Type B pancreatic cell (in vitro differentiated cells): ENCODE data around the gene FAM151A. TPM values are rescaled to one million over a fixed set of nuclear protein-coding genes. Genes with fewer than 3 reads are reported as not detected.

Experiments used
- DNase-seq: peaks from one replicate; pipeline ENCODE4 v3.0.0; 2021; ENCODE audit warnings: mixed read lengths; ENCODE audit not compliant: unreplicated experiment; ENCODE audit errors: extremely low spot score
- H3K27ac Mint-ChIP-seq: 2 replicates; pipeline ENCODE4 v1.8.0; 2021; ENCODE audit warnings: mild to moderate bottlenecking, mixed read lengths
- H3K27me3 Mint-ChIP-seq: 2 replicates; pipeline ENCODE4 v1.8.0; 2021; ENCODE audit warnings: mixed read lengths
- H3K36me3 Mint-ChIP-seq: 2 replicates; pipeline ENCODE4 v1.8.0; 2021; ENCODE audit warnings: mixed read lengths
- H3K4me1 Mint-ChIP-seq: one replicate; pipeline ENCODE4 v1.8.0; 2021; ENCODE audit warnings: mixed read lengths; ENCODE audit not compliant: unreplicated experiment
- H3K4me3 Mint-ChIP-seq: 2 replicates; pipeline ENCODE4 v1.8.0; 2021; ENCODE audit warnings: mild to moderate bottlenecking, mixed read lengths
- H3K9me3 Mint-ChIP-seq: 2 replicates; pipeline ENCODE4 v1.8.0; 2021; ENCODE audit warnings: mixed read lengths
- CTCF ChIP-seq: fragments of 200-600 bp; sonication (generic); conservative IDR thresholded peaks from 2 replicates; pipeline ENCODE4 v1.5.0; 2021; ENCODE audit warnings: antibody characterized with exemption, mild to moderate bottlenecking
- total RNA-seq: library from RNA; stranded (reverse); gene quantifications from 2 replicates; pipeline ENCODE4 v1.2.1, GENCODE V29; 2021; ENCODE audit warnings: low replicate concordance

FAM151A gene
- total RNA-seq, 1 donor from 2014 or later: 0.39 TPM

DNA sequence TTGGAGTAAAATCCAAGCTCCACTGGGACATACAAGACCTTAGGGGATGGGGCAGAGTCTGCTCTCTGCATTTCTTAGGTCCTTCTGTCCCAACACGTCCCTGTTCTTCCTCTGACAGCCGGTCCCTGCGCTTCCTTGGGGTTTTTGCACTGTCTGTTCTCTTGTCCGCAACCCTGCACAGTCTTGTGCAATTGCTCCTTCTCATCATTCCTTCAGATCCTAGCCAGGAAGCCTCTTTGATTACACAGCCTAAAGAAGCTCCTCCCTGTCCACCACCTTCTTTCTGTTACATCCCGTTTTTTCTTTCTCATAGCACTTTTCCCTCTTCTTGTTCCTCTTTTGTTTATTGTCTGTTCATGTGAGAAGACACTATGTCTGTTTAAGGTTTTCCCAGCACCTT lies 55.4 kb downstream of the FAM151A start:
- no peaks in the 10 kb centered on the region for H3K9me3 Mint-ChIP-seq
- no peaks in the 10 kb centered on the region for H3K36me3 Mint-ChIP-seq
- no peaks in the 10 kb centered on the region for H3K27me3 Mint-ChIP-seq
- DNase-seq: no peak
- H3K27ac Mint-ChIP-seq: peak overlapping the region; percentile 6
- H3K4me1 Mint-ChIP-seq: peaks cover 35% of the 10 kb centered on the region
- no peak overlapping the region for H3K4me3 Mint-ChIP-seq
- TF ChIP-seq CTCF: no peak

GRCh38 chr1:54566438-54567141 lies 56.7 kb downstream of the FAM151A start:
- TF ChIP-seq CTCF: no peak
- Mint-ChIP-seq H3K27ac (peak overlapping the region; percentile 76), H3K36me3 (no peaks in the 10 kb centered on the region), H3K27me3 (no peaks in the 10 kb centered on the region), H3K9me3 (no peaks in the 10 kb centered on the region), H3K4me1 (peaks cover 24% of the 10 kb centered on the region), H3K4me3 (no peak overlapping the region)
- no peak for DNase-seq

GRCh38 chr1:54565113-54565501 lies 58.2 kb downstream of the FAM151A start:
- Mint-ChIP-seq H3K27me3 (no peaks in the 10 kb centered on the region), H3K9me3 (no peaks in the 10 kb centered on the region), H3K36me3 (no peaks in the 10 kb centered on the region), H3K4me3 (no peak overlapping the region), H3K27ac (peak overlapping the region; percentile 83), H3K4me1 (peaks cover 19% of the 10 kb centered on the region)
- no peak for TF ChIP-seq CTCF
- no peak for DNase-seq

GRCh38 chr1:54564312-54565112 lies 58.8 kb downstream of the FAM151A start:
- Mint-ChIP-seq H3K27ac (peak overlapping the region; percentile 83), H3K4me3 (peak overlapping the region; percentile 73), H3K27me3 (no peaks in the 10 kb centered on the region), H3K9me3 (no peaks in the 10 kb centered on the region), H3K4me1 (peaks cover 18% of the 10 kb centered on the region), H3K36me3 (no peaks in the 10 kb centered on the region)
- no peak for DNase-seq
- no peak for TF ChIP-seq CTCF

GRCh38 chr1:54559771-54560231 lies 63.5 kb downstream of the FAM151A start:
- no peak for TF ChIP-seq CTCF
- Mint-ChIP-seq H3K4me3 (no peak overlapping the region), H3K27me3 (no peaks in the 10 kb centered on the region), H3K36me3 (peaks cover 3% of the 10 kb centered on the region), H3K9me3 (peaks cover 5% of the 10 kb centered on the region), H3K4me1 (peaks cover 11% of the 10 kb centered on the region), H3K27ac (no peak overlapping the region)
- DNase-seq: no peak

Other genes with a start within 250 kb of the FAM151A start
- gene SSBP3, start 217.1 kb downstream of the FAM151A start, total RNA-seq: 69.5 and 129 TPM in 2 replicates
- 5.2 and 11.6 TPM in 2 replicates for gene ACOT11, start 75.3 kb downstream of the FAM151A start, total RNA-seq
- gene MROH7, start 18.3 kb upstream of the FAM151A start, total RNA-seq: 0.19 and 0.79 TPM in 2 replicates
- 21.4 and 25.8 TPM in 2 replicates for gene TTC4, start 92.3 kb upstream of the FAM151A start, total RNA-seq
- 9.5 and 10.2 TPM in 2 replicates for gene PARS2, start 141.0 kb upstream of the FAM151A start, total RNA-seq
- 7.0 and 12.4 TPM in 2 replicates for gene TTC22, start 177.8 kb upstream of the FAM151A start, total RNA-seq